IMR-90 (cell line): ENCODE measurements around the gene TPGS2. TPM values are rescaled to one million over a fixed set of nuclear protein-coding genes. Genes with fewer than 3 reads are reported as not detected.

Experiments
- ATAC-seq: fragments of 200-7000 bp; cut with Tn5 transposase; 2 replicates; pipeline ENCODE4 v1.9.1; 2020; ENCODE audit warnings: low read depth, mild to moderate bottlenecking, moderate library complexity
- BruUV-seq: library from RNA; stranded (reverse); fragments of 400-500 nt; replicated peaks from 2 replicates; lab custom pipeline; 2021; lab: Mats Ljungman, UMichigan
- CTCF ChIA-PET: fragments of 300-600 bp; formaldehyde crosslinking; extraction: SDS; loops from one replicate; lab custom pipeline; 2021; ENCODE audit warnings: antibody characterized with exemption; lab: Yijun Ruan, JAX
- POLR2A ChIA-PET: fragments of 300-600 bp; sonication (Branson Sonifier 250); formaldehyde crosslinking; loops from one replicate; lab custom pipeline; 2022; ENCODE audit warnings: antibody characterized with exemption; ENCODE audit not compliant: unreplicated experiment; lab: Charles Lee
- DNase-seq: peaks from one replicate; pipeline ENCODE4 v3.0.0; 2013
- H2AFZ ChIP-seq: replicated peaks from 2 replicates; pipeline ENCODE3; 2013; ENCODE audit warnings: low read length, mild to moderate bottlenecking; ENCODE audit not compliant: poor library complexity
- H2AK5ac ChIP-seq: 2 replicates; pipeline ENCODE4 v1.6.1; 2013; ENCODE audit warnings: low read depth, low read length, inconsistent platforms
- H2AK9ac ChIP-seq: replicated peaks from 2 replicates; pipeline ENCODE3; 2013; ENCODE audit warnings: mild to moderate bottlenecking, low read depth, low read length, moderate library complexity; ENCODE audit not compliant: poor library complexity
- H2BK120ac ChIP-seq: 2 replicates; pipeline ENCODE4 v1.6.1; 2013; ENCODE audit warnings: low read depth, low read length, inconsistent platforms
- H2BK15ac ChIP-seq: 3 replicates; pipeline ENCODE4 v1.6.1; 2013; ENCODE audit warnings: low read depth, low read length, inconsistent platforms
- H2BK20ac ChIP-seq: 2 replicates; pipeline ENCODE4 v1.6.1; 2013; ENCODE audit warnings: low read depth, mild to moderate bottlenecking, inconsistent platforms, low read length, moderate library complexity
- H2BK5ac ChIP-seq: 2 replicates; pipeline ENCODE4 v1.6.1; 2013; ENCODE audit warnings: mild to moderate bottlenecking, low read depth, low read length, inconsistent platforms; ENCODE audit not compliant: poor library complexity, severe bottlenecking
- H3K14ac ChIP-seq: replicated peaks from 2 replicates; pipeline ENCODE4 v1.6.1; 2013; ENCODE audit warnings: low read depth, low read length, inconsistent platforms
- H3K18ac ChIP-seq: 2 replicates; pipeline ENCODE4 v1.6.1; 2013; ENCODE audit warnings: low read depth, low read length, control low read depth
- H3K23ac ChIP-seq: 2 replicates; pipeline ENCODE4 v1.6.1; 2013; ENCODE audit warnings: low read depth, low read length, inconsistent platforms
- H3K27ac ChIP-seq: 2 replicates; pipeline ENCODE4 v1.5.1; 2013; ENCODE audit warnings: mild to moderate bottlenecking, control low read depth, low read length; ENCODE audit not compliant: insufficient read depth
- H3K27me3 ChIP-seq: 2 replicates; pipeline ENCODE4 v1.6.1; 2013; ENCODE audit warnings: low read length; ENCODE audit not compliant: control insufficient read depth, insufficient read depth
- H3K36me3 ChIP-seq: 2 replicates; pipeline ENCODE4 v1.6.1; 2013; ENCODE audit warnings: low read length, mixed read lengths; ENCODE audit not compliant: control insufficient read depth, insufficient read depth
- H3K4ac ChIP-seq: 2 replicates; pipeline ENCODE4 v1.6.1; 2013; ENCODE audit warnings: low read depth, low read length, inconsistent platforms
- H3K4me1 ChIP-seq: 2 replicates; pipeline ENCODE4 v1.6.1; 2013; ENCODE audit warnings: low read length, mixed read lengths; ENCODE audit not compliant: control insufficient read depth, insufficient read depth
- H3K4me2 ChIP-seq: 2 replicates; pipeline ENCODE4 v1.6.1; 2013; ENCODE audit warnings: low read depth, mild to moderate bottlenecking, control low read depth, low read length, moderate library complexity
- H3K4me3 ChIP-seq: 2 replicates; pipeline ENCODE4 v1.5.1; 2013; ENCODE audit warnings: low read depth, mild to moderate bottlenecking, control low read depth, low read length, moderate library complexity; ENCODE audit not compliant: insufficient read depth
- H3K56ac ChIP-seq: 2 replicates; pipeline ENCODE4 v1.6.1; 2013; ENCODE audit warnings: low read length, inconsistent platforms; ENCODE audit not compliant: insufficient read depth; ENCODE audit errors: extremely low read depth
- H3K79me1 ChIP-seq, 2 experiments: 2 replicates each; pipeline ENCODE4 v1.6.1; 2013; ENCODE audit warnings: low read length in 2 of 2, inconsistent platforms in 1 of 2, low read depth in 1 of 2
- H3K9ac ChIP-seq: 2 replicates; pipeline ENCODE4 v1.6.1; 2013; ENCODE audit warnings: low read depth, low read length, control low read depth
- H3K9me1 ChIP-seq: 2 replicates; pipeline ENCODE4 v1.6.1; 2013; ENCODE audit warnings: low read length, inconsistent platforms; ENCODE audit not compliant: insufficient read depth
- H3K9me3 ChIP-seq: 2 replicates; pipeline ENCODE4 v1.6.1; 2013; ENCODE audit warnings: low read length; ENCODE audit not compliant: control insufficient read depth, insufficient read depth
- H4K20me1 ChIP-seq: 2 replicates; pipeline ENCODE4 v1.6.1; 2013; ENCODE audit warnings: low read length, inconsistent platforms; ENCODE audit not compliant: insufficient read depth
- H4K5ac ChIP-seq: 2 replicates; pipeline ENCODE4 v1.6.1; 2013; ENCODE audit warnings: mild to moderate bottlenecking, low read depth, low read length, control low read depth
- H4K8ac ChIP-seq, 2 experiments: 2 replicates each; pipeline ENCODE4 v1.6.1; 2013; ENCODE audit warnings: low read depth in 2 of 2, low read length in 2 of 2, control low read depth in 1 of 2, inconsistent platforms in 1 of 2
- H4K91ac ChIP-seq: 2 replicates; pipeline ENCODE4 v1.6.1; 2013; ENCODE audit warnings: low read depth, low read length, inconsistent platforms; ENCODE audit not compliant: insufficient read depth
- CHD1 ChIP-seq: IDR thresholded peaks from 2 replicates; pipeline ENCODE4 v1.6.1; 2012; ENCODE audit warnings: low read depth, low read length, improper control_type of control experiment
- CTCF ChIP-seq: conservative IDR thresholded peaks from 2 replicates; pipeline ENCODE4 v1.5.1; 2012; ENCODE audit warnings: mild to moderate bottlenecking, low read depth, low read length, improper control_type of control experiment
- MAFK ChIP-seq: IDR thresholded peaks from 2 replicates; pipeline ENCODE4 v1.6.1; 2012; ENCODE audit warnings: low read depth, low read length, improper control_type of control experiment
- MAZ ChIP-seq: IDR thresholded peaks from 2 replicates; pipeline ENCODE4 v1.6.1; 2012; ENCODE audit warnings: low read depth, mild to moderate bottlenecking, low read length, improper control_type of control experiment, moderate library complexity, borderline replicate concordance
- MXI1 ChIP-seq: IDR thresholded peaks from 2 replicates; pipeline ENCODE4 v1.6.1; 2012; ENCODE audit warnings: low read depth, mild to moderate bottlenecking, low read length, moderate library complexity, borderline replicate concordance
- NFE2L2 ChIP-seq: fragments of 150-350 bp; IDR thresholded peaks from 2 replicates; pipeline ENCODE4 v1.6.1; 2016; ENCODE audit warnings: low read depth, mild to moderate bottlenecking, low read length
- POLR2A ChIP-seq: IDR thresholded peaks from 2 replicates; pipeline ENCODE4 v1.6.1; 2012; ENCODE audit warnings: mild to moderate bottlenecking, low read depth, low read length
- RCOR1 ChIP-seq: IDR thresholded peaks from 2 replicates; pipeline ENCODE4 v1.6.1; 2012; ENCODE audit warnings: mild to moderate bottlenecking, low read length, improper control_type of control experiment; ENCODE audit not compliant: insufficient replicate concordance
- RFX5 ChIP-seq: IDR thresholded peaks from 2 replicates; pipeline ENCODE4 v1.8.0; 2012; ENCODE audit warnings: low read depth, mild to moderate bottlenecking, low read length, moderate library complexity
- SMC3 ChIP-seq: fragments of 150-350 bp; IDR thresholded peaks from 2 replicates; pipeline ENCODE4 v1.6.1; 2016; ENCODE audit warnings: low read depth, mild to moderate bottlenecking, antibody characterized with exemption, low read length, moderate library complexity
- WGBS, 2 experiments: methylation state at CpG; one replicate each; pipeline versions ENCODE4 v1.1.5 to v1.1.7; 2013; ENCODE audit warnings: missing lambda C conversion rate in 2 of 2; ENCODE audit not compliant: insufficient read length in 1 of 2; ENCODE audit errors: extremely low coverage in 2 of 2; 5-methylcytosine and 5-hydroxymethylcytosine counted together
- dilution Hi-C: fragments of 300-500 bp; cut with HindIII; formaldehyde crosslinking; loops from one replicate; pipeline ENCODE4 v1.14.3; 2018; ENCODE audit warnings: low sequenced_read_pairs; ENCODE audit not compliant: unreplicated experiment
- in situ Hi-C: fragments of 300-500 bp; cut with MboI; formaldehyde crosslinking; loops from 3 replicates; pipeline ENCODE4 v1.14.3; 2019; ENCODE audit warnings: low sequenced_read_pairs, inconsistent platforms, mixed read lengths
- intact Hi-C: fragments of 100-400 bp; cut with micrococcal nuclease; formaldehyde crosslinking; loops from 2 replicates; pipeline ENCODE4 v1.10.0; 2022
- polyA plus RNA-seq, 3 experiments: library from polyadenylated mRNA; depleted of rRNA; stranded (reverse); fragments of >200 nt; gene quantifications; 2 replicates each; pipeline ENCODE4 v1.2.3, GENCODE V29; 2012; ENCODE audit warnings: low replicate concordance in 1 of 3
- total RNA-seq: library from RNA; depleted of rRNA; stranded (reverse); fragments of >200 nt; gene quantifications from 2 replicates; pipeline ENCODE4 v1.2.3, GENCODE V29; 2012
- TF ChIP-seq, protein P1 (sequence below): fragments of 150-350 bp; IDR thresholded peaks from 2 replicates; pipeline ENCODE4 v1.6.1; 2017; ENCODE audit warnings: mild to moderate bottlenecking, antibody characterized with exemption, low read length, low read depth

Gene TPGS2
- total and polyA plus RNA-seq, 2 of the 4 experiments (the other 2 are of a cell fraction), result 201 to 294 TPM

- Histone ChIP-seq H4K5ac (no peak overlapping the region), H4K91ac (no peak overlapping the region), H2BK120ac (no peak overlapping the region), H2AK5ac (no peak overlapping the region), H3K4me2 (no peak overlapping the region), H2AK9ac (no peak overlapping the region), H3K23ac (no peak overlapping the region), H3K27me3 (no peaks in the 10 kb centered on the region), H2BK15ac (no peak overlapping the region), H3K79me1 (peaks cover 11 to 26% of the 10 kb centered on the region in 2 experiments), H3K36me3 (peaks cover 33% of the 10 kb centered on the region), H2BK20ac (no peak overlapping the region), H3K4ac (no peak overlapping the region), H3K14ac (no peak overlapping the region), H2BK5ac (no peak overlapping the region), H4K20me1 (peaks cover 2% of the 10 kb centered on the region; the same call in 1 of the 2 replicates), H3K18ac (no peak overlapping the region), H3K9ac (no peak overlapping the region), H3K9me1 (peaks cover 9% of the 10 kb centered on the region), H4K8ac (no peak overlapping the region), H2AFZ (no peak overlapping the region), H3K4me1 (peaks cover 3% of the 10 kb centered on the region), H3K56ac (no peak overlapping the region), H3K9me3 (no peaks in the 10 kb centered on the region), H3K27ac (no peak overlapping the region), H3K4me3 (no peak overlapping the region)
- no peak for TF ChIP-seq NFE2L2
- no peak for TF ChIP-seq POLR2A
- TF ChIP-seq, protein P1, sequence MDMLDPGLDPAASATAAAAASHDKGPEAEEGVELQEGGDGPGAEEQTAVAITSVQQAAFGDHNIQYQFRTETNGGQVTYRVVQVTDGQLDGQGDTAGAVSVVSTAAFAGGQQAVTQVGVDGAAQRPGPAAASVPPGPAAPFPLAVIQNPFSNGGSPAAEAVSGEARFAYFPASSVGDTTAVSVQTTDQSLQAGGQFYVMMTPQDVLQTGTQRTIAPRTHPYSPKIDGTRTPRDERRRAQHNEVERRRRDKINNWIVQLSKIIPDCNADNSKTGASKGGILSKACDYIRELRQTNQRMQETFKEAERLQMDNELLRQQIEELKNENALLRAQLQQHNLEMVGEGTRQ, result no peak
- no peak for TF ChIP-seq CHD1
- TF ChIP-seq MXI1, result no peak
- no peak for TF ChIP-seq RFX5
- TF ChIP-seq RCOR1, result no peak
- no peak for TF ChIP-seq MAZ
- TF ChIP-seq CTCF, result no peak
- no peak for TF ChIP-seq SMC3
- no peak for TF ChIP-seq MAFK
- dilution Hi-C loops (no loop called here), in situ Hi-C loops (no loop called here), intact Hi-C loops (loop anchor here (5.0 kb wide), 2 partner anchors 508 to 708 kb away; partner anchors contain the start of gene FHOD3)
- ChIA-PET POLR2A (no interaction called here), CTCF (no interaction called here)
- no TSS peak for BruUV-seq
- no CpG with 5 or more reads among the region's 2 CpGs for WGBS, 2 experiments
- ATAC-seq, result no peak
- no peak for DNase-seq
Observed at GRCh38 chr18:36805105-36805504, 23.7 kb downstream of the TPGS2 start.
